OCI-M2 (cell line): ENCODE measurements around the gene DNASE1L1.

ENCODE experiments used
- DNase-seq: peaks from one replicate; lab custom pipeline; 2025; ENCODE audit not compliant: unreplicated experiment; lab: John Stamatoyannopoulos, UW

The DNASE1L1 gene

GRCh38 chrX:154409222-154409871 is at the start of gene DNASE1L1:
Gene DNASE1L1, minus strand, starts transcription at chrX:154409254. Its CDS starts 3,686 bp downstream, at chrX:154405568.
- no peak for DNase-seq

GRCh38 chrX:154458116-154458953 is 49.3 kb upstream of the DNASE1L1 start, which contains the start of gene PLXNA3:
Gene PLXNA3, plus strand, starts transcription at chrX:154458281. Its CDS starts 1,903 bp downstream, at chrX:154460184.
- no peak for DNase-seq

- DNase-seq, result no peak
Observed at GRCh38 chrX:154457491-154458115, 48.5 kb upstream of the DNASE1L1 start.

GRCh38 chrX:154452823-154453222 is 43.8 kb upstream of the DNASE1L1 start:
- no peak for DNase-seq

GRCh38 chrX:154450312-154450711 is 41.3 kb upstream of the DNASE1L1 start:
- no peak for DNase-seq

- no peak for DNase-seq
Observed at GRCh38 chrX:154449618-154450017, 40.6 kb upstream of the DNASE1L1 start.

- DNase-seq, result no peak
Observed at GRCh38 chrX:154448484-154448883, 39.4 kb upstream of the DNASE1L1 start.

GRCh38 chrX:154446430-154446829 is 37.4 kb upstream of the DNASE1L1 start:
- DNase-seq, result no peak

- DNase-seq, result no peak
Observed at GRCh38 chrX:154445776-154446175, 36.7 kb upstream of the DNASE1L1 start.

GRCh38 chrX:154444755-154445246 is 35.7 kb upstream of the DNASE1L1 start:
- no peak for DNase-seq

- no peak for DNase-seq
Observed at GRCh38 chrX:154443992-154444754, 35.1 kb upstream of the DNASE1L1 start, which contains the start of gene FAM50A. Gene FAM50A, plus strand, starts transcription at chrX:154444141. Its CDS starts 95 bp downstream, at chrX:154444236.

- no peak for DNase-seq
Observed at GRCh38 chrX:154443479-154443910, 34.4 kb upstream of the DNASE1L1 start.

- DNase-seq, result no peak
Observed at GRCh38 chrX:154441984-154442707, 33.1 kb upstream of the DNASE1L1 start.

- no peak for DNase-seq
Observed at GRCh38 chrX:154441564-154441963, 32.5 kb upstream of the DNASE1L1 start.

GRCh38 chrX:154440623-154441357 is 31.7 kb upstream of the DNASE1L1 start:
- no peak for DNase-seq

GRCh38 chrX:154439841-154440240 is 30.8 kb upstream of the DNASE1L1 start:
- no peak for DNase-seq

- no peak for DNase-seq
Observed at GRCh38 chrX:154437971-154438893, 29.2 kb upstream of the DNASE1L1 start.
